ENCODE results near the gene FHOD3. TPM values are rescaled to one million over a fixed set of nuclear protein-coding genes. Genes with fewer than 3 reads are reported as not detected.

The FHOD3 gene
- polyA plus RNA-seq, 2 of the 4 experiments (the other 2 are of a cell fraction): 2.5 to 3.6 TPM

- FAIRE-seq (no peak), ATAC-seq (no peak), DNase-seq (ENCODE audit: low read depth in 1 of 2, low spot score in 1 of 2) (no peak)
- WGBS (ENCODE audit: missing lambda C conversion rate): 32% methylated on average over 1 of the region's 1 CpG
- no peak overlapping the region for H3K4me2 ChIP-seq
- ChIA-PET POLR2A (no interaction called here), CTCF (interaction anchor here (1.4 kb wide), 1 partner anchor 9 kb away, joined by 9 read pairs; no protein-coding TSS in a partner anchor)
- peak; percentile 30; the same call in 1 of the 2 replicates for TF ChIP-seq REST (IDR thresholded peaks at IDR 0.05)
- TF ChIP-seq RAD21 (conservative IDR thresholded peaks at IDR 0.05 in 1 of 2, IDR thresholded peaks at IDR 0.05 in 1 of 2): no peak
- no peaks in the 10 kb centered on the region for H3K4me1 ChIP-seq
- H3K9me3 ChIP-seq: no peaks in the 10 kb centered on the region
- no peak overlapping the region for H3K27ac ChIP-seq
- H3K4me3 ChIP-seq: no peak overlapping the region
Measured at GRCh38 chr18:36275561-36275960, 22.0 kb upstream of the FHOD3 start.

- H3K4me2 ChIP-seq: no peak overlapping the region
- H3K4me3 ChIP-seq: no peak overlapping the region
- no peaks in the 10 kb centered on the region for H3K4me1 ChIP-seq
- H3K27ac ChIP-seq: no peak overlapping the region
- WGBS (ENCODE audit: missing lambda C conversion rate): 6% methylated on average over 3 of the region's 3 CpGs
- DNase-seq (ENCODE audit: low read depth in 1 of 2, low spot score in 1 of 2) (no peak), FAIRE-seq (no peak), ATAC-seq (no peak)
- POLR2A ChIA-PET: no interaction called here
- CTCF ChIA-PET: interaction anchor here (1.2 kb wide), 1 partner anchor 185 kb away, joined by 3 read pairs; no protein-coding TSS in a partner anchor
- no peak for TF ChIP-seq ZC3H11A (IDR thresholded peaks at IDR 0.05)
- TF ChIP-seq ATOH8 (CRISPR knock-in tag; IDR thresholded peaks at IDR 0.05; ENCODE audit: low read depth): no peak
- TF ChIP-seq REST (IDR thresholded peaks at IDR 0.05): no peak
- no peak for TF ChIP-seq CBX2 (IDR thresholded peaks at IDR 0.05; ENCODE audit: borderline replicate concordance, low read depth)
- no peak for TF ChIP-seq MYC (IDR thresholded peaks at IDR 0.05; ENCODE audit: borderline replicate concordance, low read length)
- TF ChIP-seq PHF8 (IDR thresholded peaks at IDR 0.05; ENCODE audit: borderline replicate concordance, low read depth): no peak
- no peak for TF ChIP-seq E2F6 (IDR thresholded peaks at IDR 0.05; ENCODE audit: borderline replicate concordance, low read depth)
- no peak for TF ChIP-seq CEBPB (IDR thresholded peaks at IDR 0.05)
- TF ChIP-seq POLR2AphosphoS2 (conservative IDR thresholded peaks at IDR 0.05; ENCODE audit: low read length): no peak
- no peak for TF ChIP-seq BHLHE40 (IDR thresholded peaks at IDR 0.05; ENCODE audit: low read depth, low read length)
- TF ChIP-seq JUN (IDR thresholded peaks at IDR 0.05): no peak
- TF ChIP-seq USF2 (IDR thresholded peaks at IDR 0.05): no peak
- no peak for TF ChIP-seq HOXB13 (CRISPR knock-in tag; IDR thresholded peaks at IDR 0.05; ENCODE audit: low read depth)
- TF ChIP-seq SREBF2 (IDR thresholded peaks at IDR 0.05): no peak
- no peak for TF ChIP-seq ESRRA (IDR thresholded peaks at IDR 0.05; ENCODE audit: borderline replicate concordance, low read length)
- TF ChIP-seq NFE2L2 (conservative IDR thresholded peaks at IDR 0.05; ENCODE audit: low read length): no peak
- no peak for TF ChIP-seq HMGXB4 (CRISPR knock-in tag; IDR thresholded peaks at IDR 0.05; ENCODE audit: borderline replicate concordance)
- no peak for TF ChIP-seq MAFK (IDR thresholded peaks at IDR 0.05; ENCODE audit: partially characterized antibody)
- no peak for TF ChIP-seq KDM1A (IDR thresholded peaks at IDR 0.05; ENCODE audit: low read depth)
- no peak for TF ChIP-seq FOSB (CRISPR knock-in tag; IDR thresholded peaks at IDR 0.05)
- H3K9me3 ChIP-seq: no peaks in the 10 kb centered on the region
Measured at GRCh38 chr18:36279001-36279400, 18.5 kb upstream of the FHOD3 start.
